ENCODE measurements around the gene PDSS2. TPM values are rescaled to one million over a fixed set of nuclear protein-coding genes. Genes with fewer than 3 reads are reported as not detected.

The PDSS2 gene
- total RNA-seq, 1 experiment from 2014 or later, result 17.7 TPM

- ChIA-PET CTCF (no interaction called here), POLR2A (no interaction called here)
- intact Hi-C loops (cut with micrococcal nuclease; ENCODE audit: unreplicated experiment) (no loop called here), in situ Hi-C loops (cut with HindIII; ENCODE audit: low pct_unique_long_range_greater_than_20kb, low sequenced_read_pairs) (no loop called here)
- no peak overlapping the region for H3K4me3 ChIP-seq (ENCODE audit: low read depth in 2 of 2, low read length in 2 of 2)
- TF ChIP-seq SIN3A (IDR thresholded peaks at IDR 0.05; ENCODE audit: borderline replicate concordance, insufficient read depth, low read depth, low read length), result no peak
- no peak for TF ChIP-seq POLR2AphosphoS5 (IDR thresholded peaks at IDR 0.05; ENCODE audit: low read depth, low read length)
- no peak for TF ChIP-seq TCF7L2 (IDR thresholded peaks at IDR 0.05; ENCODE audit: low read depth, low read length)
- TF ChIP-seq REST (IDR thresholded peaks at IDR 0.05; ENCODE audit: insufficient read depth in 1 of 2, low read depth in 2 of 2, low read length in 1 of 2), result no peak
- TF ChIP-seq CTCF (IDR thresholded peaks at IDR 0.05), result no peak
- no TSS peak for BruUV-seq (replicated peaks)
- H3K36me3 ChIP-seq (ENCODE audit: control insufficient read depth, insufficient read depth, low read length), result no peaks in the 10 kb centered on the region
- no peak overlapping the region for H3K27ac ChIP-seq (ENCODE audit: low read length)
- DNase-seq (ENCODE audit: low read depth, low spot score), result no peak
- no peak for ATAC-seq
- H3K9me3 ChIP-seq (ENCODE audit: control insufficient read depth, insufficient read depth, low read depth, low read length), result no peaks in the 10 kb centered on the region
- H3K27me3 ChIP-seq (ENCODE audit: control insufficient read depth, insufficient read depth, low read length), result no peaks in the 10 kb centered on the region
- H3K4me1 ChIP-seq (ENCODE audit: control insufficient read depth, insufficient read depth, low read length), result no peaks in the 10 kb centered on the region
Measured at GRCh38 chr6:107386904-107387303, 72.5 kb downstream of the PDSS2 start.

GRCh38 chr6:107386340-107386739, 73.0 kb downstream of the PDSS2 start:
- intact Hi-C loops (cut with micrococcal nuclease; ENCODE audit: unreplicated experiment) (no loop called here), in situ Hi-C loops (cut with HindIII; ENCODE audit: low pct_unique_long_range_greater_than_20kb, low sequenced_read_pairs) (no loop called here)
- ChIA-PET POLR2A (no interaction called here), CTCF (no interaction called here)
- Histone ChIP-seq H3K9me3 (ENCODE audit: control insufficient read depth, insufficient read depth, low read depth, low read length) (no peaks in the 10 kb centered on the region), H3K27me3 (ENCODE audit: control insufficient read depth, insufficient read depth, low read length) (no peaks in the 10 kb centered on the region), H3K36me3 (ENCODE audit: control insufficient read depth, insufficient read depth, low read length) (no peaks in the 10 kb centered on the region), H3K4me1 (ENCODE audit: control insufficient read depth, insufficient read depth, low read length) (no peaks in the 10 kb centered on the region), H3K4me3 (ENCODE audit: low read depth in 2 of 2, low read length in 2 of 2) (no peak overlapping the region), H3K27ac (ENCODE audit: low read length) (no peak overlapping the region)
- DNase-seq (ENCODE audit: low read depth, low spot score), result no peak
- no peak for ATAC-seq
- TF ChIP-seq POLR2AphosphoS5 (IDR thresholded peaks at IDR 0.05; ENCODE audit: low read depth, low read length) (no peak), CTCF (IDR thresholded peaks at IDR 0.05) (no peak), SIN3A (IDR thresholded peaks at IDR 0.05; ENCODE audit: borderline replicate concordance, insufficient read depth, low read depth, low read length) (no peak), REST (IDR thresholded peaks at IDR 0.05; ENCODE audit: insufficient read depth in 1 of 2, low read depth in 2 of 2, low read length in 1 of 2) (no peak), TCF7L2 (IDR thresholded peaks at IDR 0.05; ENCODE audit: low read depth, low read length) (no peak)
- no TSS peak for BruUV-seq (replicated peaks)

All from Panc1 (cell line).